Rectal smooth muscle tissue (tissue), 1 donor: ENCODE results near the gene GLOD5.

Experiments
- H3K27ac ChIP-seq: one replicate; pipeline ENCODE4 v1.7.0; 2013; ENCODE audit warnings: low read depth, low read length, inconsistent platforms
- H3K27me3 ChIP-seq: one replicate; pipeline ENCODE4 v1.7.0; 2013; ENCODE audit warnings: low read length; ENCODE audit not compliant: control insufficient read depth, insufficient read depth
- H3K36me3 ChIP-seq: one replicate; pipeline ENCODE4 v1.7.0; 2013; ENCODE audit warnings: low read length; ENCODE audit not compliant: control insufficient read depth, insufficient read depth
- H3K4me1 ChIP-seq: one replicate; pipeline ENCODE4 v1.7.0; 2013; ENCODE audit warnings: low read length; ENCODE audit not compliant: control insufficient read depth, insufficient read depth
- H3K4me3 ChIP-seq: one replicate; pipeline ENCODE4 v1.7.0; 2013; ENCODE audit warnings: low read length
- H3K9ac ChIP-seq: one replicate; pipeline ENCODE4 v1.7.0; 2013; ENCODE audit warnings: low read length

GLOD5 gene

GRCh38 chrX:48772602-48773001 is 11.1 kb downstream of the GLOD5 start:
- Histone ChIP-seq H3K27me3 (peaks cover 4% of the 10 kb centered on the region), H3K4me1 (no peaks in the 10 kb centered on the region), H3K4me3 (no peak overlapping the region)

GRCh38 chrX:48776818-48777439 is 15.4 kb downstream of the GLOD5 start:
- no peak overlapping the region for H3K9ac ChIP-seq
- H3K36me3 ChIP-seq: no peaks in the 10 kb centered on the region
- no peak overlapping the region for H3K4me3 ChIP-seq
- no peak overlapping the region for H3K27ac ChIP-seq
- peaks cover 4% of the 10 kb centered on the region for H3K27me3 ChIP-seq
- H3K4me1 ChIP-seq: no peaks in the 10 kb centered on the region

More at GRCh38 chrX:48772602-48773001, 11.1 kb downstream of the GLOD5 start:
- Histone ChIP-seq H3K27ac (no peak overlapping the region), H3K9ac (no peak overlapping the region), H3K36me3 (no peaks in the 10 kb centered on the region)

DNA sequence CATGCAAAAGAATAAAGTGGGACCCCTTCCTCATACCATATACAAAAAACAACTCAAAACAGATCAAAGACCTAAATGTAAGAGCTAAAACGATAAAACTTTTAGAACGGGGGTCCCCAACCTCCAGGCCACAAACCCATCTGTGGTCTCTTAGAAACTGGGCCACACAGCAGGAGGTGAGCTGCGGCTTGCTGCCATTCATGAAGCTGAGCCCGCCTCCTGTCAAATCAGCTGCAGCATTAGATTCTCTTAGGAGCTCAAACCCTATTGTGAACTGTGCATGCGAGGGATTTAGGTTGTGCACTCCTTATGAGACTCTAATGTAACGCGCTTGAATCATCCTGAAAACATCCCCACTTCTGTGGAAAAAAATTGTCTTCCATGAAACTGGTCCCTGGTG is 17.9 kb downstream of the GLOD5 start:
- Histone ChIP-seq H3K9ac (no peak overlapping the region), H3K27ac (no peak overlapping the region), H3K4me3 (no peak overlapping the region), H3K27me3 (no peaks in the 10 kb centered on the region), H3K36me3 (no peaks in the 10 kb centered on the region), H3K4me1 (no peaks in the 10 kb centered on the region)

DNA sequence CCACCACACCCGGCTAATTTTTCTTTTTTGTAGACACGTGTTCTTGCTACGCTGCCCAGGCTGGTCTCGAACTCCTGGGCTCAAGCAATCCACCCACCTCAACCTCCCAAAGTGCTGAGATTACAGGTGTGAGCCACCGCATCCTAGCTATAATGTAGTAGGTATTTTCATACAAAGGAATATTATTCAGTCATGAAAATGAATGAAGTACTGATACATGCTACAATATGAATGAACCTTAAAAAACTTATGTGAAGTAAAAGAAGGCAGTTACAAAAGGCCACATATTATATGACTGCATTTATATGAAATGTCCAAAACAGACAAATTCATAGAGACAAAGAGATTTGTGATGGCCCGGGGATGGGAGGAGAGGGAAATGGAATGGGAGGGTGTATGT is 20.2 kb downstream of the GLOD5 start:
- no peak overlapping the region for H3K27ac ChIP-seq
- H3K4me3 ChIP-seq: no peak overlapping the region
- no peaks in the 10 kb centered on the region for H3K4me1 ChIP-seq
- H3K27me3 ChIP-seq: no peaks in the 10 kb centered on the region
- no peak overlapping the region for H3K9ac ChIP-seq
- H3K36me3 ChIP-seq: no peaks in the 10 kb centered on the region

- no peak overlapping the region for H3K9ac ChIP-seq
- H3K27ac ChIP-seq: no peak overlapping the region
- H3K4me1 ChIP-seq: no peaks in the 10 kb centered on the region
Measured at GRCh38 chrX:48782216-48782615, 20.7 kb downstream of the GLOD5 start.

GRCh38 chrX:48782795-48783194 is 21.2 kb downstream of the GLOD5 start:
- Histone ChIP-seq H3K4me3 (no peak overlapping the region), H3K36me3 (no peaks in the 10 kb centered on the region), H3K4me1 (no peaks in the 10 kb centered on the region), H3K27ac (no peak overlapping the region), H3K27me3 (no peaks in the 10 kb centered on the region), H3K9ac (no peak overlapping the region)

More at GRCh38 chrX:48782216-48782615, 20.7 kb downstream of the GLOD5 start:
- Histone ChIP-seq H3K27me3 (no peaks in the 10 kb centered on the region), H3K36me3 (no peaks in the 10 kb centered on the region), H3K4me3 (no peak overlapping the region)

DNA sequence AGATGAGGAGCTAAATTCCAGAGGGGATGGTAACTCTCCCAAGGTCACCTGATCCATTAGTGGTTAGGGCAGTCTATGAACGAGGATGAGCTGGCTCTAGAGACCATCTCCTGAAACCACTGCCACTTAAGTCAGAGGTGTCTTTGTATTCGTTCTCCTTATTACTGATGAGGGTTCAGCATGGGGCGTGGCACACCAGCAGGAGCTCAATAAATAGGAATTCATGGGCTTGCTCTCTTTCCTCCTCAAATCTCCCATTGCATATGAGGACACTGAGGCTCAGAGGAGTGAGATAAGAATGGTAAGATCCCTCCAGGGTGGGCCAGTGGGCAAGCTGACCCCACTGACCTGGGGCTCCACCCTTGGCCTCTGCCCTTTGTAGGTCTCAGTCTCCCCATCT is 23.2 kb downstream of the GLOD5 start:
- no peaks in the 10 kb centered on the region for H3K36me3 ChIP-seq
- H3K9ac ChIP-seq: no peak overlapping the region
- H3K4me1 ChIP-seq: no peaks in the 10 kb centered on the region
- no peak overlapping the region for H3K4me3 ChIP-seq
- H3K27ac ChIP-seq: no peak overlapping the region
- peaks cover 4% of the 10 kb centered on the region for H3K27me3 ChIP-seq

DNA sequence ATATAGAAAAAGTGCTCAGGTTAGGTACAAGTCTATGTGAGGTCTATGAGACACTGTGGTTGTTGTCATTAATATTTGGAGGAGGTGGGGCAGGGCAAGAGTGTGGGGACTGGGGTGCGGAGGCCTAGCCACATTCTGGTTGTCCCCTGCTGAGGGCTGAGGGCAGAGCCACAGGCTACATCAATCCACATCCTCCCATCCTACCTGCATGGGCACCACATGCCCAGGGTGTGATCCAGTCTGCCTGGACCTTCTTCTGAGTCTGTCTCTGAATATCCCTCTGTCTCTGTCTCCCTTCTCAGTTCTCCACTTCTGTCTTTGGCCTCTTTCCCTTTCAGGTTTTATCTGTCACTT is 23.6 kb downstream of the GLOD5 start:
- Histone ChIP-seq H3K9ac (no peak overlapping the region), H3K27me3 (peaks cover 4% of the 10 kb centered on the region), H3K4me1 (no peaks in the 10 kb centered on the region), H3K27ac (no peak overlapping the region), H3K36me3 (no peaks in the 10 kb centered on the region), H3K4me3 (no peak overlapping the region)

GRCh38 chrX:48785540-48786214 is 24.1 kb downstream of the GLOD5 start:
- no peak overlapping the region for H3K9ac ChIP-seq
- H3K4me1 ChIP-seq: no peaks in the 10 kb centered on the region
- H3K4me3 ChIP-seq: no peak overlapping the region
- H3K27me3 ChIP-seq: peaks cover 4% of the 10 kb centered on the region
- no peak overlapping the region for H3K27ac ChIP-seq
- H3K36me3 ChIP-seq: no peaks in the 10 kb centered on the region

GRCh38 chrX:48786341-48786800 is 24.8 kb downstream of the GLOD5 start, which contains the start of gene GATA1:
Gene GATA1 (plus strand): TSS chrX:48786590. CDS start chrX:48791110, 4,520 bp downstream.
- H3K9ac ChIP-seq: no peak within 1 kb of the TSS
- H3K4me1 ChIP-seq: no peaks in the 10 kb centered on the region
- no peaks in the 10 kb centered on the region for H3K36me3 ChIP-seq
- no peak within 1 kb of the TSS for H3K27ac ChIP-seq
- H3K27me3 ChIP-seq: peaks cover 4% of the 10 kb centered on the region
- H3K4me3 ChIP-seq: no peak within 1 kb of the TSS

DNA sequence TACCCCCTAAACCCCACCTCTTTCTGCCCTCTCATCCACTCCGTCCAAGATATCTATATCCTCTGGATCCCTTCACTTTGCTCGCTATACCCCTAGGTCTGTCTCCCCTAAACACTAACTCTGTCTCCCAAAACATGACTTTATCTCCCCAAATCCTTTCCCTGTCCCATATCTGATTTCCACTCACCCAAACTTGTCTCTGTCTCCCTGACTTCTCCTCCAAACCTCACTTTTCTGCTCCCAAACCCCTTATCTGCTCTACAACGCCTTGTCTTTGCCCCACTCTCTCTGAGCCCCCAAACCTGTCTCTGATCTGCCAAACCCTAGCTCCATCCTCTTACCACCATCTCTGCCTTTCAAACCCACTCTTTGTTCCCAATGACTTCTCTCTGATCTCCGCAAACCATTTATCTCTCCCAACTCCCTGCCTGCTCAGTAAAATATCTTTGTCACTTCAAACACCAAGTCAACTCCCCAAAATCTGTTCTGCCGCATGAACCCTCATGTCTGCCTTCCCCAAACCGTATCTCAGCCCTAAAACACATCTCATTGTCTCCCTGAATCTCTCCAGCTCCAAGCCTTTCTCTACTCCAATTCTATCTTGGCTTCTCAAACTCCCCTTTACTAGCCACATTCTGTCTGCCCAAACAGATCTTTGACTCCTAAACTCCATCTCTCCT is 25.4 kb downstream of the GLOD5 start:
- Histone ChIP-seq H3K27ac (no peak overlapping the region), H3K9ac (no peak overlapping the region), H3K27me3 (peaks cover 4% of the 10 kb centered on the region), H3K4me3 (no peak overlapping the region), H3K4me1 (no peaks in the 10 kb centered on the region), H3K36me3 (no peaks in the 10 kb centered on the region)

- Histone ChIP-seq H3K9ac (no peak overlapping the region), H3K4me3 (no peak overlapping the region), H3K27me3 (peaks cover 6% of the 10 kb centered on the region), H3K27ac (no peak overlapping the region), H3K4me1 (no peaks in the 10 kb centered on the region), H3K36me3 (no peaks in the 10 kb centered on the region)
Measured at GRCh38 chrX:48787505-48788443, 26.2 kb downstream of the GLOD5 start.
